T-helper 1 cell treated with Interleukin-12 subunit alpha and Interleukin-12 subunit beta and Interleukin-4 antibody, amounts not matched to agents 30 μg/mL and 1 μg/mL, for 36 hours (primary cell): Measurements from ENCODE around the gene SSUH2.
"Not testable (repeated sequence)": the region's sequence is repeated elsewhere in the genome, so short reads cannot be mapped to it uniquely, and the experiment has no call there.

Source experiments
- H3K27ac Mint-ChIP-seq: one replicate; pipeline ENCODE4 v1.8.0; 2021; ENCODE audit warnings: mild to moderate bottlenecking, mixed read lengths
- H3K27me3 Mint-ChIP-seq: one replicate; pipeline ENCODE4 v1.8.0; 2021; ENCODE audit warnings: low read depth, mixed read lengths
- H3K36me3 Mint-ChIP-seq: one replicate; pipeline ENCODE4 v1.8.0; 2021; ENCODE audit warnings: low read depth, mixed read lengths
- H3K4me1 Mint-ChIP-seq: one replicate; pipeline ENCODE4 v1.8.0; 2021; ENCODE audit warnings: low read depth, mixed read lengths
- H3K4me3 Mint-ChIP-seq: one replicate; pipeline ENCODE4 v1.8.0; 2021; ENCODE audit warnings: mild to moderate bottlenecking, moderate library complexity, mixed read lengths
- H3K9me3 Mint-ChIP-seq: one replicate; pipeline ENCODE4 v1.8.0; 2021; ENCODE audit warnings: mixed read lengths

Gene SSUH2

GRCh38 chr3:8644748-8645390, at the start of gene SSUH2:
Gene SSUH2 (minus strand): TSS chr3:8644798. CDS start chr3:8644758, 40 bp downstream.
- Mint-ChIP-seq H3K4me3 (no peak within 1 kb of the TSS), H3K9me3 (no peaks in the 10 kb centered on the region), H3K27ac (no peak within 1 kb of the TSS), H3K36me3 (no peaks in the 10 kb centered on the region), H3K27me3 (peaks cover 12% of the 10 kb centered on the region), H3K4me1 (no peaks in the 10 kb centered on the region)

DNA sequence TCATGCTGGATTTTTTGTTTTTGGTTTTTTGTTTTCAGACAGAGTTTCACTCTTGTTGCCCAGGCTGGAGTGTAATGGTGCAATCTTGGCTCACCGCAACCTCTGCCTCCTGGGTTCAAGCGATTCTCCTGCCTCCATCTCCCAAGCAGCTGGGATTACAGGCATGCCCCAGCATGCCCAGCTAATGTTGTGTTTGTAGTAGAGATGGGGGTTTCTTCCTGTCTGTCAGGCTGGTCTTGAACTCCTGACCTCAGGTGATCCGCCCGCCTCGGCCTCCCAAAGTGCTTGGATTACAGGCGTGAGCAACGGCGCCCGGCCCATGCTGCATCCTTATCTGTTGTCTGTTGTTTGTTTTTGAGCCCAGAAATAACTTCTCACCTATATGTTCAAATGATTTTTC, 46.7 kb upstream of the SSUH2 start:
- not testable (repeated sequence) for H3K4me3 Mint-ChIP-seq, H3K36me3 Mint-ChIP-seq, H3K4me1 Mint-ChIP-seq, H3K9me3 Mint-ChIP-seq, H3K27me3 Mint-ChIP-seq, H3K27ac Mint-ChIP-seq

DNA sequence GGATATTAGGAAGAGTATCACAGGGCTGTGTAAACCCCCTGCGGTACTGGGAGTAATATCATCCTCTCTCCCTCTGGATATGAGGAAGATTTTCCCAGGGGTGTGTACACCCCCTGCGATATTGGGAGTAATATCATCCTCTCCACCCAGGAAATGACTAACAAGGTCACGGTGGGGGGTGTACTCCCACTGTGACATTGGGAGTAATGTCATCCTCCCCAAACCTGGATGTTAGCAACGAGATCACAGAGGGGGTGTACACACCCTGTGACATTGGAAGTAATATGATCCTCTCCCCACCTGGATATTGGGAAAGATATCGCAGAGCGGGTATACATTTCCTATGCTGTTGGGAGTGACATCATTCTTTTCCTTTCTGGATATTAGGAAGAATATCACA, 40.4 kb upstream of the SSUH2 start:
- not testable (repeated sequence) for H3K27me3 Mint-ChIP-seq, H3K9me3 Mint-ChIP-seq, H3K4me1 Mint-ChIP-seq, H3K4me3 Mint-ChIP-seq, H3K36me3 Mint-ChIP-seq, H3K27ac Mint-ChIP-seq

- not testable (repeated sequence) for H3K9me3 Mint-ChIP-seq, H3K27me3 Mint-ChIP-seq, H3K36me3 Mint-ChIP-seq, H3K4me3 Mint-ChIP-seq, H3K27ac Mint-ChIP-seq, H3K4me1 Mint-ChIP-seq
These were observed 38.4 kb upstream of the SSUH2 start for GRCh38 chr3:8682850-8683574.

DNA sequence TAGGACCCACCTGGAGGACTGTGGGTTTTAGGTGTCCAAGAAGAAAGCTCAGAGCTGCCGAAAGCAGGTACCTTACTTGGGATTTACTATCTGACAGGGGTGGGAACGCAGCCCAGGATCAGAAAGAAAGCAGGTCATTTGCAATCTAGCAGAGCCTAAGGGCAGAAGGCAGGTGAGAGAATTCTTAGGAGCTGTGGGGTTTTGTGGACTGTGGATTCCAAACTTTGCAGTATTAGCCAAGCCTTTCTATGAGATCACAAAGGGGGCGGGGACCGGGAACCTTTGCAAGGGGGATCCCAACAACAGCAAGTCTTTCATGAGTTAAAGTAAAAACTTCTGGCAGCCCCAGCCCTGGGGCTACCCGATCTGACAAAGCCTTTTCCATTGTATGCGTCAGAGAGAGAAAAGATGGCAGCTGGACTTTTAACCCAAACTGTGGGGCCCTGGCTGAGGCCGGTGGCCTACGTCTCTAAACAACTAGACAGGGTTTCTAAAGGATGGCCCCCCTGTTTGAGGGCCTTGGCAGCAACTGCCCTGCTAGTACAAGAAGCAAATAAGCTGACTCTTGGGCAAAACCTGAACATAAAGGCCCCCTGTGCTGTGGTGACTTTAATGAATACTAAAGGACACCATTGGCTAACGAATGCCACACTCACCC, 37.4 kb upstream of the SSUH2 start:
- H3K27ac Mint-ChIP-seq, H3K4me1 Mint-ChIP-seq, H3K4me3 Mint-ChIP-seq, H3K27me3 Mint-ChIP-seq, H3K36me3 Mint-ChIP-seq, H3K9me3 Mint-ChIP-seq: not testable (repeated sequence)

- no peaks in the 10 kb centered on the region for H3K4me1 Mint-ChIP-seq
- no peaks in the 10 kb centered on the region for H3K36me3 Mint-ChIP-seq
- no peaks in the 10 kb centered on the region for H3K27me3 Mint-ChIP-seq
- no peak overlapping the region for H3K4me3 Mint-ChIP-seq
- H3K27ac Mint-ChIP-seq = no peak overlapping the region
- no peaks in the 10 kb centered on the region for H3K9me3 Mint-ChIP-seq
These were observed 36.8 kb upstream of the SSUH2 start for GRCh38 chr3:8681349-8681748.

- H3K4me3 Mint-ChIP-seq, H3K4me1 Mint-ChIP-seq, H3K27me3 Mint-ChIP-seq, H3K9me3 Mint-ChIP-seq, H3K36me3 Mint-ChIP-seq, H3K27ac Mint-ChIP-seq: not testable (repeated sequence)
These were observed 35.4 kb upstream of the SSUH2 start for GRCh38 chr3:8679817-8680553.

DNA sequence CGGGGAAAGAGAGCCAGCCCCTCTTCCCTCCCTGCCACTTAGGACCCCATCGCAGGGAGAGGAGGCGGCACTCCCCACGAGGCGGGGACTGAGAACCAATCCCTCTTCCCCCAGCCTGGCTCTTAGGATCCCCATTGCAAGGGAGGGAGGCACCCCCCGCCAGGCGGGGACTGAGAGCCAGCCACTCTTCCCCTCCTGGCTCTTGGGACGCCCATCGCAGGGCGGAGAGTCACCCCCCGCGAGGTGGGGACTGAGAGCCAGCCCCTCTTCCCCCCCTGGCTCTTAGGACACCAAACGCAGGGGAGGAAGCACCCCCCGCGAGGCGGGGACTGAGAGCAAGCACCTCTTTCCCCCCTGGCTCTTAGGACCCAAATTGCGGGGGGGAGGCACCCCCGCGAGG, 34.2 kb upstream of the SSUH2 start:
- Mint-ChIP-seq H3K27me3 (no peaks in the 10 kb centered on the region), H3K9me3 (no peaks in the 10 kb centered on the region), H3K36me3 (no peaks in the 10 kb centered on the region), H3K27ac (no peak overlapping the region), H3K4me1 (no peaks in the 10 kb centered on the region), H3K4me3 (no peak overlapping the region)

DNA sequence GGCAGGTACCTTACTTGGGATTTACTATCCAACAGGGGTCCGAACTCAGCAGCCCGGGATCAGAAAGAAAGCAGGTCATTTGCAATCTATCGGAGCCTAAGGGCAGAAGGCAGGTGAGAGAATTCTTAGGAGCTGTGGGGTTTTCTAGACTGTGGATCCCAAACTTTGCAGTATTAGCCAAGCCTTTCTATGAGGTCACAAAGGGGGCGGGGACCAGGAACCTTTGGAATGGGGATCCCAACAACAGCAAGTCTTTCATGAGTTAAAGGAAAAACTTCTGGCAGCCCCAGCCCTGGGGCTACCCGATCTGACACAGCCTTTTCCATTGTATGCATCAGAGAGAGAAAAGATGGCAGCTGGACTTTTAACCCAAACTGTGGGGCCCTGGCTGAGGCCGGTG, 32.7 kb upstream of the SSUH2 start:
- H3K27me3 Mint-ChIP-seq, H3K4me1 Mint-ChIP-seq, H3K27ac Mint-ChIP-seq, H3K4me3 Mint-ChIP-seq, H3K36me3 Mint-ChIP-seq, H3K9me3 Mint-ChIP-seq: not testable (repeated sequence)

DNA sequence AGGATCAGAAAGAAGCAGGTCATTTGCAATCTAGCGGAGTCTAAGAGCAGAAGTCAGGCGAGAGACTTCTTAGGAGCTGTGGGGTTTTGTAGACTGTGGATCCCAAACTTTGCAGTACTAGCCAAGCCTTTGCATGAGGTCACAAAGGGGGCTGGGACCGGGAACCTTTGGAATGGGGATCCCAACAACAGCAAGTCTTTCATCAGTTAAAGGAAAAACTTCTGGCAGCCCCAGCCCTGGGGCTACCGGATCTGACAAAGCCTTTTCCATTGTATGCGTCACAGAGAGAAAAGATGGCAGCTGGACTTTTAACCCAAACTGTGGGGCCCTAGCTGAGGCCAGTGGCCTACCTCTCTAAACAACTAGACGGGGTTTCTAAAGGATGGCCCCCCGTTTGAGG, 31.0 kb upstream of the SSUH2 start:
- not testable (repeated sequence) for H3K27me3 Mint-ChIP-seq, H3K36me3 Mint-ChIP-seq, H3K9me3 Mint-ChIP-seq, H3K4me1 Mint-ChIP-seq, H3K4me3 Mint-ChIP-seq, H3K27ac Mint-ChIP-seq

DNA sequence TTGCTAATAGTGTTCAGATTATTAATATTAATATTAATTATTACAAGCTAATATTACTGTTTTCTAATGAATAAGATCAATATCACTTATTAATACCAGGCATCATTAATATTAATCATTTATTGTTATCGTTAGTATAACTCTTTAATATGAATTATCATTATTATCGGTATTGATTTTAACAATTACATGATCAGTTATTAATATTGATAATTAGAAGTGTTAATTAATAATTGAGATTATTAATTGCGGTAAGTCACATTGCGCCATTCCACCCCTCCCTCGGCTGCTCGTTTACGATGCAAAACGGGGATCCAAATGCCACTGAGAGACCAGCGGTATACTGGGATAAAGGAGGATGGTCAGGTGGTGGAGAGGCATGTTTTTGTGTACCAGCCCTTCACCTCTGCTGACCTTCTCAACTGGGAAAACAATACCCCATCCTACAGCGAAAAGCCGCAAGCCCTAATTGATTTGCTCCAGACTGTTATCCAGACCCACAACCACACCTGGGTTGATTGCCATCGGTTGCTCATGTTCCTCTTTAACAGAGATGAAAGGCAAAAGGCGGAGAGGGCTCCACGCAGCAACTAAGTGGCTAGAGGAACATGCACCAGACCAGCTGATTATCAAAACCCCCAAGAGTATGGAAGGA, 28.6 kb upstream of the SSUH2 start:
- H3K27me3 Mint-ChIP-seq = no peaks in the 10 kb centered on the region
- no peaks in the 10 kb centered on the region for H3K36me3 Mint-ChIP-seq
- no peak overlapping the region for H3K4me3 Mint-ChIP-seq
- no peak overlapping the region for H3K27ac Mint-ChIP-seq
- H3K4me1 Mint-ChIP-seq = no peaks in the 10 kb centered on the region
- H3K9me3 Mint-ChIP-seq = no peaks in the 10 kb centered on the region

DNA sequence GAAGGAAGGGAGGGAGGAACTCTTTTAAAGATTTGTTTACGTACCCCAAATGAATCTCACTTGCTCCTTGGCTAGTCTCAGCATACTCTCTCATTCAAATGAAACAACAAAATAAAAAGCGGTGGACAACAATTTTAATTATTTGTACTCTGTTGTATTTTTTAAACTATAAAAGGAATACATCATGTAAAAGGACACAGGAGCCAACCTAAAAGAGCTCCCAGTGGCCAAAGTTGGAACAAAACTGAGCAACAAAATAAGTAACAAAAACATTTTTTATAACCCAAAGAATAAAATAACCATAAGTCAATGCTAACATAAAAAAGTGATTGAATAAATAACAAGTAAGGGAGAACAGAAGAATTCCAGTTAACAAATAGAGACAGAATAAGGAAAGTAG, 24.4 kb upstream of the SSUH2 start:
- no peak overlapping the region for H3K4me3 Mint-ChIP-seq
- no peak overlapping the region for H3K27ac Mint-ChIP-seq
- H3K9me3 Mint-ChIP-seq = no peaks in the 10 kb centered on the region
- H3K36me3 Mint-ChIP-seq = no peaks in the 10 kb centered on the region
- no peaks in the 10 kb centered on the region for H3K4me1 Mint-ChIP-seq
- peaks cover 4% of the 10 kb centered on the region for H3K27me3 Mint-ChIP-seq

- H3K36me3 Mint-ChIP-seq = no peaks in the 10 kb centered on the region
- H3K4me1 Mint-ChIP-seq = no peaks in the 10 kb centered on the region
- H3K27ac Mint-ChIP-seq = no peak overlapping the region
- no peaks in the 10 kb centered on the region for H3K9me3 Mint-ChIP-seq
- H3K4me3 Mint-ChIP-seq = no peak overlapping the region
- H3K27me3 Mint-ChIP-seq = peaks cover 4% of the 10 kb centered on the region
These were observed 23.6 kb upstream of the SSUH2 start for GRCh38 chr3:8668216-8668615.

DNA sequence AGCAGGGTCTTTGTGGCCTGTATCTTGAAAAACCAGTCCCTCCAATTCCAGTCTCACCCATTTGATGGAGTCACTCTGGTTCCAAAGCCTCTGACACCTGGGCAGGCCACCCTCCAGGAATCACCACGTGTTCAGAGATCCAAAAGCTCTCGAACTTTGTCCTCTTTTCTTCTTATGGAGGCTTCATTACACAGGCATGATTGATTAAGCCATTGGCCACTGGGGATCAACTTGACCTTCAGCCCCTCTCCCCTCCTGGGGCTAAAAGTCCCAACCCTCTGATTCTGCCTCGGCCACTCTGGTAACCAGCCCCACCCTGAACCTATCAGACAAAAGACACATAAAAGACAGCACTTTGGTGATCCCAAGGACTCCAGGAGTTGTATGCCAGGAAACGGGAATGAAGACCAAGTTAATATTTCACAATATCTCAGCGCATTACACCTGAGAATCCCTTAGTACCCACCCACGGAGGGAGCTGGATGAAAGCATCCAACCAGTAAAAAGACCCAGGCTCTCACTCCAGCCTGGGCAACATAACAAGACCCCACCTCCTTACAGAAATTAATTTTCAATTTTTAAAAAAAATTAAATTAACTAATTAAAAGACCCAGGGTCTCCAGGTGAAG, 23.0 kb upstream of the SSUH2 start:
- Mint-ChIP-seq H3K36me3 (no peaks in the 10 kb centered on the region), H3K27me3 (peaks cover 4% of the 10 kb centered on the region), H3K9me3 (no peaks in the 10 kb centered on the region), H3K4me3 (no peak overlapping the region), H3K27ac (no peak overlapping the region), H3K4me1 (no peaks in the 10 kb centered on the region)
